Measurements from ENCODE around the gene RAF1.
A peak's percentile ranks its signal among the peaks of the same experiment; 100 is the strongest.

GRCh38 chr3:12706504-12707253 is 42.8 kb upstream of the RAF1 start:
- TF ChIP-seq CTCF (IDR thresholded peaks at IDR 0.05; ENCODE audit: low read length) (peak; percentile 96), EZH2 (optimal IDR thresholded peaks at IDR 0.05; ENCODE audit: low read depth, low read length) (no peak)

Data from MM.1S (cell line).